Measurements from ENCODE around the gene DNTTIP2. TPM values are rescaled to one million over a fixed set of nuclear protein-coding genes. Genes with fewer than 3 reads are reported as not detected.

DNTTIP2 gene
- total RNA-seq, 1 experiment from 2014 or later, result 61.5 TPM

DNA sequence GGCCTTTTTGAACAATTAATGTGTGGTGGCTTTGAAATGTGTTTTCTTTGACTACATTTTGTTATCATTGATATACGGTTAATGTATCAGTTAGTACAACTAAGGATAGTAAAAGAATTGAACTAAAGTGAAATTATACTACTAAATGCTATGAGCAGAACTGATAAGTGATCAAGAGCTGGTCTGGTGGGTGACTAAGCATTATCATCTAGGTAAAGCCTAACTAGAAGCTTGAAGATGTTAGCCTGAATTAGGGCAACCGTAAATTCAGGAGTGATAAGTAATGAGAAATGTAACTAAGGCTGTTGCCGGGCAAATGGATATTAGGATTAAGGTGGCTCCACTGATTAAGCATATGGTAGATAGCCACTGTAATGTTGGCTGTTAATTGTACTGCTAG, 46.2 kb upstream of the DNTTIP2 start (continued):
- TF ChIP-seq, protein P1, sequence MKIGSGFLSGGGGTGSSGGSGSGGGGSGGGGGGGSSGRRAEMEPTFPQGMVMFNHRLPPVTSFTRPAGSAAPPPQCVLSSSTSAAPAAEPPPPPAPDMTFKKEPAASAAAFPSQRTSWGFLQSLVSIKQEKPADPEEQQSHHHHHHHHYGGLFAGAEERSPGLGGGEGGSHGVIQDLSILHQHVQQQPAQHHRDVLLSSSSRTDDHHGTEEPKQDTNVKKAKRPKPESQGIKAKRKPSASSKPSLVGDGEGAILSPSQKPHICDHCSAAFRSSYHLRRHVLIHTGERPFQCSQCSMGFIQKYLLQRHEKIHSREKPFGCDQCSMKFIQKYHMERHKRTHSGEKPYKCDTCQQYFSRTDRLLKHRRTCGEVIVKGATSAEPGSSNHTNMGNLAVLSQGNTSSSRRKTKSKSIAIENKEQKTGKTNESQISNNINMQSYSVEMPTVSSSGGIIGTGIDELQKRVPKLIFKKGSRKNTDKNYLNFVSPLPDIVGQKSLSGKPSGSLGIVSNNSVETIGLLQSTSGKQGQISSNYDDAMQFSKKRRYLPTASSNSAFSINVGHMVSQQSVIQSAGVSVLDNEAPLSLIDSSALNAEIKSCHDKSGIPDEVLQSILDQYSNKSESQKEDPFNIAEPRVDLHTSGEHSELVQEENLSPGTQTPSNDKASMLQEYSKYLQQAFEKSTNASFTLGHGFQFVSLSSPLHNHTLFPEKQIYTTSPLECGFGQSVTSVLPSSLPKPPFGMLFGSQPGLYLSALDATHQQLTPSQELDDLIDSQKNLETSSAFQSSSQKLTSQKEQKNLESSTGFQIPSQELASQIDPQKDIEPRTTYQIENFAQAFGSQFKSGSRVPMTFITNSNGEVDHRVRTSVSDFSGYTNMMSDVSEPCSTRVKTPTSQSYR (CRISPR knock-in tag; IDR thresholded peaks at IDR 0.05), result no peak
- TF ChIP-seq, protein P2, sequence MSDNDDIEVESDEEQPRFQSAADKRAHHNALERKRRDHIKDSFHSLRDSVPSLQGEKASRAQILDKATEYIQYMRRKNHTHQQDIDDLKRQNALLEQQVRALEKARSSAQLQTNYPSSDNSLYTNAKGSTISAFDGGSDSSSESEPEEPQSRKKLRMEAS (CRISPR knock-in tag; IDR thresholded peaks at IDR 0.05), result no peak
- no peak for TF ChIP-seq SOX15 (CRISPR knock-in tag; IDR thresholded peaks at IDR 0.05)
- no peak for TF ChIP-seq TCF7 (CRISPR knock-in tag; IDR thresholded peaks at IDR 0.05; ENCODE audit: low read depth)
- TF ChIP-seq TEAD1 (CRISPR knock-in tag; IDR thresholded peaks at IDR 0.05), result no peak
- TF ChIP-seq, protein P3, sequence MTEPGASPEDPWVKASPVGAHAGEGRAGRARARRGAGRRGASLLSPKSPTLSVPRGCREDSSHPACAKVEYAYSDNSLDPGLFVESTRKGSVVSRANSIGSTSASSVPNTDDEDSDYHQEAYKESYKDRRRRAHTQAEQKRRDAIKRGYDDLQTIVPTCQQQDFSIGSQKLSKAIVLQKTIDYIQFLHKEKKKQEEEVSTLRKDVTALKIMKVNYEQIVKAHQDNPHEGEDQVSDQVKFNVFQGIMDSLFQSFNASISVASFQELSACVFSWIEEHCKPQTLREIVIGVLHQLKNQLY (CRISPR knock-in tag; IDR thresholded peaks at IDR 0.05), result no peak

DNA sequence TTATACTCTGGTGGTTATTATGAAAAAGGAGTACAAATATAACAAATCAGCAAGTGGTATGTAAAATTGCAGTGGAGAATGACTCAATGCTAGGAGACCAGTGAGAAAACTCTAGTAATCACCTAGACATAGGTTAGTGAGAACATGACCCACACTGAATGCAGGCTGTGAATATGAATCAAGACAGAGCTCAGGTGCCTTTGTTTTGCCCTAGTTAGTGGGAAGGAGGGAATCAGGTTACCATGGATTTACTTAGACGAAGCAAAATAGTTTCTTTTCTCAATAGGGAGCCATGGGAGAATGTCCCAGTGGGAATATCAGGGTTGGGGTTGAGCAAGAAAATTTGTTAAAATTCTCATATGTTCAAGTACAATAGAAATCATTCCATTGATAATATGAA, 40.8 kb upstream of the DNTTIP2 start:
- ChIA-PET CTCF (interaction anchor here (1.0 to 1.4 kb wide), 4 partner anchors 10 to 120 kb away, joined by 4 to 10 read pairs (median 6); partner anchors contain the start of gene GCLM), POLR2A (no interaction called here)
- peak; percentile 94 for ATAC-seq

DNA sequence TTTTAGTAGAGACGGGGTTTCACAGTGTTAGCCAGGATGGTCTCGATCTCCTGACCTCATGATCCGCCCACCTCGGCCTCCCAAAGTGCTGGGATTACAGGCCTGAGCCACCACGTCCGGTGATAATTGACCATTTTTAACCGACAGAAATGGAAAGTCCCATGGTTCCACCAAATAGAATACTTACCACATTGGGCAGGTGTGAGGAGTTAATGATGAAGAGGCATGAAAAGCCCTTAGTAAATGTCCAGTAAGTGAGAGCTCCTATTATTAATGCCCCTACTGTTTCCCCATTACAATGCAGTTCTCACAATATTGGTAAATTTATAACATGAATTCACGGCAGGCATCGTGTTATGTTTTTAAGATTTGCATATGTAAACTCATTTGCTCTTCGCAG, 38.3 kb upstream of the DNTTIP2 start:
- ATAC-seq (no peak), DNase-seq (ENCODE audit: low spot score) (no peak)
- no peak overlapping the region for H3K27ac Mint-ChIP-seq
- peaks cover 20% of the 10 kb centered on the region for H3K4me1 Mint-ChIP-seq
- H3K27me3 Mint-ChIP-seq (ENCODE audit: low read depth), result peaks cover 14% of the 10 kb centered on the region
- CTCF ChIA-PET, result no interaction called here
- peaks cover 26% of the 10 kb centered on the region for H3K9me3 Mint-ChIP-seq
- peaks cover 11% of the 10 kb centered on the region for H3K36me3 Mint-ChIP-seq
- no peak overlapping the region for H3K4me3 Mint-ChIP-seq
- POLR2A ChIA-PET, result no interaction called here
- TF ChIP-seq, protein P4, sequence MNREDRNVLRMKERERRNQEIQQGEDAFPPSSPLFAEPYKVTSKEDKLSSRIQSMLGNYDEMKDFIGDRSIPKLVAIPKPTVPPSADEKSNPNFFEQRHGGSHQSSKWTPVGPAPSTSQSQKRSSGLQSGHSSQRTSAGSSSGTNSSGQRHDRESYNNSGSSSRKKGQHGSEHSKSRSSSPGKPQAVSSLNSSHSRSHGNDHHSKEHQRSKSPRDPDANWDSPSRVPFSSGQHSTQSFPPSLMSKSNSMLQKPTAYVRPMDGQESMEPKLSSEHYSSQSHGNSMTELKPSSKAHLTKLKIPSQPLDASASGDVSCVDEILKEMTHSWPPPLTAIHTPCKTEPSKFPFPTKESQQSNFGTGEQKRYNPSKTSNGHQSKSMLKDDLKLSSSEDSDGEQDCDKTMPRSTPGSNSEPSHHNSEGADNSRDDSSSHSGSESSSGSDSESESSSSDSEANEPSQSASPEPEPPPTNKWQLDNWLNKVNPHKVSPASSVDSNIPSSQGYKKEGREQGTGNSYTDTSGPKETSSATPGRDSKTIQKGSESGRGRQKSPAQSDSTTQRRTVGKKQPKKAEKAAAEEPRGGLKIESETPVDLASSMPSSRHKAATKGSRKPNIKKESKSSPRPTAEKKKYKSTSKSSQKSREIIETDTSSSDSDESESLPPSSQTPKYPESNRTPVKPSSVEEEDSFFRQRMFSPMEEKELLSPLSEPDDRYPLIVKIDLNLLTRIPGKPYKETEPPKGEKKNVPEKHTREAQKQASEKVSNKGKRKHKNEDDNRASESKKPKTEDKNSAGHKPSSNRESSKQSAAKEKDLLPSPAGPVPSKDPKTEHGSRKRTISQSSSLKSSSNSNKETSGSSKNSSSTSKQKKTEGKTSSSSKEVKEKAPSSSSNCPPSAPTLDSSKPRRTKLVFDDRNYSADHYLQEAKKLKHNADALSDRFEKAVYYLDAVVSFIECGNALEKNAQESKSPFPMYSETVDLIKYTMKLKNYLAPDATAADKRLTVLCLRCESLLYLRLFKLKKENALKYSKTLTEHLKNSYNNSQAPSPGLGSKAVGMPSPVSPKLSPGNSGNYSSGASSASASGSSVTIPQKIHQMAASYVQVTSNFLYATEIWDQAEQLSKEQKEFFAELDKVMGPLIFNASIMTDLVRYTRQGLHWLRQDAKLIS (CRISPR knock-in tag; IDR thresholded peaks at IDR 0.05; ENCODE audit: borderline replicate concordance), result no peak
- TF ChIP-seq, protein P5, sequence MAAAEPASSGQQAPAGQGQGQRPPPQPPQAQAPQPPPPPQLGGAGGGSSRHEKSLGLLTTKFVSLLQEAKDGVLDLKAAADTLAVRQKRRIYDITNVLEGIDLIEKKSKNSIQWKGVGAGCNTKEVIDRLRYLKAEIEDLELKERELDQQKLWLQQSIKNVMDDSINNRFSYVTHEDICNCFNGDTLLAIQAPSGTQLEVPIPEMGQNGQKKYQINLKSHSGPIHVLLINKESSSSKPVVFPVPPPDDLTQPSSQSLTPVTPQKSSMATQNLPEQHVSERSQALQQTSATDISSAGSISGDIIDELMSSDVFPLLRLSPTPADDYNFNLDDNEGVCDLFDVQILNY (CRISPR knock-in tag; IDR thresholded peaks at IDR 0.05), result no peak
- TF ChIP-seq NR2C2 (CRISPR knock-in tag; IDR thresholded peaks at IDR 0.05), result no peak
- TF ChIP-seq GABPB1 (CRISPR knock-in tag; IDR thresholded peaks at IDR 0.05), result no peak
- TF ChIP-seq CREB1 (CRISPR knock-in tag; IDR thresholded peaks at IDR 0.05), result no peak
- no peak for TF ChIP-seq FOXP1 (CRISPR knock-in tag; IDR thresholded peaks at IDR 0.05; ENCODE audit: borderline replicate concordance)
- TF ChIP-seq, protein P6, sequence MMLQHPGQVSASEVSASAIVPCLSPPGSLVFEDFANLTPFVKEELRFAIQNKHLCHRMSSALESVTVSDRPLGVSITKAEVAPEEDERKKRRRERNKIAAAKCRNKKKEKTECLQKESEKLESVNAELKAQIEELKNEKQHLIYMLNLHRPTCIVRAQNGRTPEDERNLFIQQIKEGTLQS (CRISPR knock-in tag; conservative IDR thresholded peaks at IDR 0.05), result no peak
- TF ChIP-seq, protein P7, sequence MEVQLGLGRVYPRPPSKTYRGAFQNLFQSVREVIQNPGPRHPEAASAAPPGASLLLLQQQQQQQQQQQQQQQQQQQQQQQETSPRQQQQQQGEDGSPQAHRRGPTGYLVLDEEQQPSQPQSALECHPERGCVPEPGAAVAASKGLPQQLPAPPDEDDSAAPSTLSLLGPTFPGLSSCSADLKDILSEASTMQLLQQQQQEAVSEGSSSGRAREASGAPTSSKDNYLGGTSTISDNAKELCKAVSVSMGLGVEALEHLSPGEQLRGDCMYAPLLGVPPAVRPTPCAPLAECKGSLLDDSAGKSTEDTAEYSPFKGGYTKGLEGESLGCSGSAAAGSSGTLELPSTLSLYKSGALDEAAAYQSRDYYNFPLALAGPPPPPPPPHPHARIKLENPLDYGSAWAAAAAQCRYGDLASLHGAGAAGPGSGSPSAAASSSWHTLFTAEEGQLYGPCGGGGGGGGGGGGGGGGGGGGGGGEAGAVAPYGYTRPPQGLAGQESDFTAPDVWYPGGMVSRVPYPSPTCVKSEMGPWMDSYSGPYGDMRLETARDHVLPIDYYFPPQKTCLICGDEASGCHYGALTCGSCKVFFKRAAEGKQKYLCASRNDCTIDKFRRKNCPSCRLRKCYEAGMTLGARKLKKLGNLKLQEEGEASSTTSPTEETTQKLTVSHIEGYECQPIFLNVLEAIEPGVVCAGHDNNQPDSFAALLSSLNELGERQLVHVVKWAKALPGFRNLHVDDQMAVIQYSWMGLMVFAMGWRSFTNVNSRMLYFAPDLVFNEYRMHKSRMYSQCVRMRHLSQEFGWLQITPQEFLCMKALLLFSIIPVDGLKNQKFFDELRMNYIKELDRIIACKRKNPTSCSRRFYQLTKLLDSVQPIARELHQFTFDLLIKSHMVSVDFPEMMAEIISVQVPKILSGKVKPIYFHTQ (CRISPR knock-in tag; IDR thresholded peaks at IDR 0.05), result no peak
- TF ChIP-seq NFYB (CRISPR knock-in tag; conservative IDR thresholded peaks at IDR 0.05; ENCODE audit: low read depth), result no peak

More for the DNA sequence above, 40.8 kb upstream of the DNTTIP2 start:
- Mint-ChIP-seq H3K9me3 (peaks cover 26% of the 10 kb centered on the region), H3K36me3 (peaks cover 11% of the 10 kb centered on the region), H3K27ac (peak overlapping the region; percentile 91), H3K4me1 (peaks cover 16% of the 10 kb centered on the region), H3K4me3 (no peak overlapping the region), H3K27me3 (ENCODE audit: low read depth) (no peaks in the 10 kb centered on the region)
- TF ChIP-seq NFYB (CRISPR knock-in tag; conservative IDR thresholded peaks at IDR 0.05; ENCODE audit: low read depth) (no peak), GABPB1 (CRISPR knock-in tag; IDR thresholded peaks at IDR 0.05) (no peak), NR2C2 (CRISPR knock-in tag; IDR thresholded peaks at IDR 0.05) (no peak), KAT7 (CRISPR knock-in tag; IDR thresholded peaks at IDR 0.05; ENCODE audit: borderline replicate concordance) (no peak), TEAD1 (CRISPR knock-in tag; IDR thresholded peaks at IDR 0.05) (no peak), JUN (CRISPR knock-in tag; IDR thresholded peaks at IDR 0.05) (no peak), IRF2 (CRISPR knock-in tag; IDR thresholded peaks at IDR 0.05; ENCODE audit: borderline replicate concordance, low read depth) (no peak), ZNF219 (CRISPR knock-in tag; IDR thresholded peaks at IDR 0.05; ENCODE audit: borderline replicate concordance) (no peak), ATF1 (CRISPR knock-in tag; IDR thresholded peaks at IDR 0.05) (no peak), ZNF396 (CRISPR knock-in tag; IDR thresholded peaks at IDR 0.05; ENCODE audit: borderline replicate concordance) (no peak), SOX15 (CRISPR knock-in tag; IDR thresholded peaks at IDR 0.05) (no peak), PRRX2 (CRISPR knock-in tag; IDR thresholded peaks at IDR 0.05) (no peak), MYBL2 (CRISPR knock-in tag; IDR thresholded peaks at IDR 0.05) (no peak), CREB1 (CRISPR knock-in tag; IDR thresholded peaks at IDR 0.05) (no peak)
- TF ChIP-seq, protein P5 (CRISPR knock-in tag; IDR thresholded peaks at IDR 0.05), result no peak
- TF ChIP-seq, protein P2 (CRISPR knock-in tag; IDR thresholded peaks at IDR 0.05), result no peak
- no peak for DNase-seq (ENCODE audit: low spot score)
